CD4-positive, CD25-positive, alpha-beta regulatory T cell (primary cell): Measurements from ENCODE around the gene KANTR. TPM values are rescaled to one million over a fixed set of nuclear protein-coding genes. Genes with fewer than 3 reads are reported as not detected.

Experiments
- ATAC-seq, 2 donors: fragments of 150-1000 bp; cut with Tn5 transposase; one replicate each; pipeline ENCODE4 v1.10.0; 2021; ENCODE audit warnings: low read depth in 2 of 2, moderate number of reproducible peaks in 2 of 2, moderate library complexity in 1 of 2
- DNase-seq, 3 donors: peaks; one replicate each; pipeline versions ENCODE4 v3.0.0 to v3.0.0-alpha.2; 2012 to 2022; ENCODE audit warnings: mixed read lengths in 1 of 3
- H3K27ac ChIP-seq: one replicate; pipeline ENCODE4 v1.7.0; 2013; ENCODE audit warnings: mild to moderate bottlenecking, low read length; ENCODE audit not compliant: insufficient read depth, poor library complexity, severe bottlenecking
- H3K27me3 ChIP-seq: one replicate; pipeline ENCODE4 v1.7.0; 2013; ENCODE audit warnings: low read length; ENCODE audit not compliant: control insufficient read depth, insufficient read depth
- H3K36me3 ChIP-seq: one replicate; pipeline ENCODE4 v1.7.0; 2013; ENCODE audit warnings: mild to moderate bottlenecking, low read length, moderate library complexity; ENCODE audit not compliant: control insufficient read depth, insufficient read depth
- H3K4me1 ChIP-seq: 2 replicates; pipeline ENCODE4 v1.7.0; 2013; ENCODE audit warnings: mild to moderate bottlenecking, low read length; ENCODE audit not compliant: insufficient read depth, control insufficient read depth, poor library complexity, severe bottlenecking
- H3K4me3 ChIP-seq: one replicate; pipeline ENCODE4 v1.7.0; 2013; ENCODE audit warnings: low read depth, mild to moderate bottlenecking, low read length, moderate library complexity
- H3K9me3 ChIP-seq, 2 experiments: 1 replicate in 1 of 2; 2 replicates in 1 of 2; pipeline ENCODE4 v1.7.0; 2013; ENCODE audit warnings: low read length in 2 of 2, mild to moderate bottlenecking in 1 of 2, moderate library complexity in 1 of 2; ENCODE audit not compliant: control insufficient read depth in 2 of 2
- H3K27ac Mint-ChIP-seq, 3 donors: one replicate each; pipeline ENCODE4 v1.8.0; 2020 to 2022; ENCODE audit warnings: mild to moderate bottlenecking in 3 of 3, mixed read lengths in 3 of 3, moderate library complexity in 2 of 3
- H3K27me3 Mint-ChIP-seq: one replicate; pipeline ENCODE4 v1.8.0; 2022; ENCODE audit warnings: mild to moderate bottlenecking, mixed read lengths
- H3K36me3 Mint-ChIP-seq: one replicate; pipeline ENCODE4 v1.8.0; 2020; ENCODE audit warnings: mixed read lengths
- H3K4me1 Mint-ChIP-seq, 4 donors: one replicate each; pipeline ENCODE4 v1.8.0; 2020 to 2022; ENCODE audit warnings: mixed read lengths in 4 of 4, mild to moderate bottlenecking in 1 of 4
- H3K4me3 Mint-ChIP-seq, 4 donors: one replicate each; pipeline ENCODE4 v1.8.0; 2020 to 2022; ENCODE audit warnings: mild to moderate bottlenecking in 4 of 4, mixed read lengths in 4 of 4, moderate library complexity in 3 of 4
- H3K9me3 Mint-ChIP-seq, 7 donors: one replicate each; pipeline ENCODE4 v1.8.0; 2020 to 2022; ENCODE audit warnings: mixed read lengths in 7 of 7, mild to moderate bottlenecking in 3 of 7, moderate library complexity in 2 of 7
- polyA plus RNA-seq, 4 donors: library from polyadenylated mRNA; unstranded; fragments of 300-500 nt; fragmentation: Illumina TruSeq; gene quantifications; one replicate each; pipeline ENCODE4 v1.2.3, GENCODE V29; 2021
- total RNA-seq: library from RNA; stranded (reverse); gene quantifications from one replicate; pipeline ENCODE4 v1.2.3, GENCODE V29; 2022

Gene KANTR
- total and polyA plus RNA-seq, 5 donors from 2014 or later, result 0.81 to 14.1 (median 2.1) TPM

GRCh38 chrX:53089925-53090324 lies 4.0 kb upstream of the KANTR start:
- Mint-ChIP-seq H3K4me1 (peaks cover 11 to 59% (median 32%) of the 10 kb centered on the region in 4 donors), H3K27me3 (peaks cover 4% of the 10 kb centered on the region), H3K4me3 (peak overlapping the region in 1 of 4 donors; percentile 91), H3K9me3 (peaks cover 0 to 3% (median 0%) of the 10 kb centered on the region in 7 donors), H3K36me3 (peaks cover 18% of the 10 kb centered on the region), H3K27ac (peak overlapping the region in 1 of 3 donors; percentile 99)
- Histone ChIP-seq H3K4me3 (no peak overlapping the region), H3K4me1 (peaks cover 16% of the 10 kb centered on the region), H3K27me3 (no peaks in the 10 kb centered on the region), H3K36me3 (peaks cover 13% of the 10 kb centered on the region), H3K27ac (no peak overlapping the region), H3K9me3 (no peaks in the 10 kb centered on the region)
- ATAC-seq (no peak), DNase-seq (no peak)

- Mint-ChIP-seq H3K36me3 (peaks cover 8% of the 10 kb centered on the region), H3K4me1 (peaks cover 10 to 56% (median 29%) of the 10 kb centered on the region in 4 donors), H3K4me3 (no peak overlapping the region), H3K27ac (no peak overlapping the region), H3K27me3 (peaks cover 4% of the 10 kb centered on the region), H3K9me3 (peaks cover 0 to 1% (median 0%) of the 10 kb centered on the region in 7 donors)
- H3K9me3 ChIP-seq, result no peaks in the 10 kb centered on the region
- no peaks in the 10 kb centered on the region for H3K27me3 ChIP-seq
- peaks cover 4% of the 10 kb centered on the region for H3K36me3 ChIP-seq
- peaks cover 18% of the 10 kb centered on the region for H3K4me1 ChIP-seq
- DNase-seq, result no peak
- H3K27ac ChIP-seq, result no peak overlapping the region
- no peak overlapping the region for H3K4me3 ChIP-seq
- ATAC-seq, result no peak
Measured at GRCh38 chrX:53091354-53091753, 2.6 kb upstream of the KANTR start.

GRCh38 chrX:53093177-53093655 lies 726 bp upstream of the KANTR start:
- Histone ChIP-seq H3K9me3 (no peaks in the 10 kb centered on the region), H3K4me3 (peak overlapping the region; percentile 80)
- peak overlapping the region in 2 of 3 donors; percentile 89 to 94 for H3K27ac Mint-ChIP-seq

GRCh38 chrX:53094582-53094905 lies 602 bp downstream of the KANTR start:
- Histone ChIP-seq H3K36me3 (no peaks in the 10 kb centered on the region), H3K4me3 (peak overlapping the region; percentile 81), H3K27me3 (no peaks in the 10 kb centered on the region), H3K9me3 (no peaks in the 10 kb centered on the region), H3K4me1 (peaks cover 9% of the 10 kb centered on the region), H3K27ac (peak overlapping the region; percentile 80)
- Mint-ChIP-seq H3K27ac (peak overlapping the region; percentile 89 to 95 (median 94)), H3K9me3 (no peaks in the 10 kb centered on the region), H3K36me3 (peaks cover 4% of the 10 kb centered on the region), H3K4me3 (peak overlapping the region; percentile 85 to 98 (median 89)), H3K27me3 (no peaks in the 10 kb centered on the region), H3K4me1 (peaks cover 3 to 32% (median 19%) of the 10 kb centered on the region in 4 donors)
- DNase-seq (no peak), ATAC-seq (no peak)

More at GRCh38 chrX:53093177-53093655, 726 bp upstream of the KANTR start:
- Histone ChIP-seq H3K27ac (peak overlapping the region; percentile 80), H3K27me3 (no peaks in the 10 kb centered on the region), H3K36me3 (no peaks in the 10 kb centered on the region), H3K4me1 (peaks cover 15% of the 10 kb centered on the region)
- peak overlapping the region; percentile 85 to 98 (median 89) for H3K4me3 Mint-ChIP-seq
- peaks cover 4% of the 10 kb centered on the region for H3K27me3 Mint-ChIP-seq
- DNase-seq (peak; percentile 67 to 83 (median 74)), ATAC-seq (peak; percentile 57 to 58)
- H3K36me3 Mint-ChIP-seq, result peaks cover 7% of the 10 kb centered on the region
- peaks cover 10 to 44% (median 25%) of the 10 kb centered on the region in 4 donors for H3K4me1 Mint-ChIP-seq
- H3K9me3 Mint-ChIP-seq, result peaks cover 0 to 1% (median 0%) of the 10 kb centered on the region in 7 donors

GRCh38 chrX:53095796-53096195 lies 1.9 kb downstream of the KANTR start:
- H3K4me1 ChIP-seq, result peaks cover 9% of the 10 kb centered on the region
- Mint-ChIP-seq H3K9me3 (no peaks in the 10 kb centered on the region), H3K4me3 (peak overlapping the region in 3 of 4 donors; percentile 9 to 83 (median 30)), H3K36me3 (peaks cover 4% of the 10 kb centered on the region), H3K27ac (no peak overlapping the region), H3K27me3 (no peaks in the 10 kb centered on the region), H3K4me1 (peaks cover 4 to 32% (median 20%) of the 10 kb centered on the region in 4 donors)
- H3K9me3 ChIP-seq, result no peaks in the 10 kb centered on the region
- ATAC-seq (no peak), DNase-seq (no peak)
- H3K4me3 ChIP-seq, result no peak overlapping the region
- no peaks in the 10 kb centered on the region for H3K27me3 ChIP-seq
- no peaks in the 10 kb centered on the region for H3K36me3 ChIP-seq
- H3K27ac ChIP-seq, result no peak overlapping the region

- Mint-ChIP-seq H3K27ac (no peak overlapping the region), H3K27me3 (no peaks in the 10 kb centered on the region), H3K9me3 (no peaks in the 10 kb centered on the region), H3K4me1 (peaks cover 0 to 12% (median 7%) of the 10 kb centered on the region in 4 donors), H3K4me3 (no peak overlapping the region), H3K36me3 (peaks cover 13% of the 10 kb centered on the region)
- Histone ChIP-seq H3K36me3 (no peaks in the 10 kb centered on the region), H3K27ac (no peak overlapping the region), H3K9me3 (no peaks in the 10 kb centered on the region), H3K4me1 (no peaks in the 10 kb centered on the region), H3K27me3 (no peaks in the 10 kb centered on the region), H3K4me3 (no peak overlapping the region)
- ATAC-seq (no peak), DNase-seq (no peak)
Measured at GRCh38 chrX:53114864-53115549, 21.1 kb downstream of the KANTR start.

GRCh38 chrX:53115550-53115874 lies 21.6 kb downstream of the KANTR start:
- H3K4me3 ChIP-seq, result no peak overlapping the region
- DNase-seq, result no peak
- no peaks in the 10 kb centered on the region for H3K9me3 ChIP-seq
- no peak overlapping the region for H3K27ac Mint-ChIP-seq
- no peaks in the 10 kb centered on the region for H3K9me3 Mint-ChIP-seq
- no peak for ATAC-seq
- no peaks in the 10 kb centered on the region for H3K36me3 ChIP-seq
- peaks cover 13% of the 10 kb centered on the region for H3K36me3 Mint-ChIP-seq
- H3K27me3 Mint-ChIP-seq, result no peaks in the 10 kb centered on the region
- H3K27me3 ChIP-seq, result no peaks in the 10 kb centered on the region
- H3K4me1 ChIP-seq, result no peaks in the 10 kb centered on the region
- H3K27ac ChIP-seq, result no peak overlapping the region
- H3K4me1 Mint-ChIP-seq, result peaks cover 0 to 12% (median 7%) of the 10 kb centered on the region in 4 donors
- no peak overlapping the region for H3K4me3 Mint-ChIP-seq

- no peaks in the 10 kb centered on the region for H3K9me3 Mint-ChIP-seq
- Histone ChIP-seq H3K27me3 (no peaks in the 10 kb centered on the region), H3K9me3 (no peaks in the 10 kb centered on the region), H3K27ac (no peak overlapping the region), H3K4me1 (no peaks in the 10 kb centered on the region), H3K4me3 (no peak overlapping the region), H3K36me3 (no peaks in the 10 kb centered on the region)
- no peak overlapping the region for H3K27ac Mint-ChIP-seq
- H3K36me3 Mint-ChIP-seq, result peaks cover 13% of the 10 kb centered on the region
- ATAC-seq (no peak), DNase-seq (no peak)
- H3K4me1 Mint-ChIP-seq, result peaks cover 0 to 12% (median 7%) of the 10 kb centered on the region in 4 donors
- no peaks in the 10 kb centered on the region for H3K27me3 Mint-ChIP-seq
- no peak overlapping the region for H3K4me3 Mint-ChIP-seq
Measured at GRCh38 chrX:53116101-53116500, 22.2 kb downstream of the KANTR start.
